ENCODE data around the gene SLC26A4. TPM values are rescaled to one million over a fixed set of nuclear protein-coding genes. Genes with fewer than 3 reads are reported as not detected.

The SLC26A4 gene
- total RNA-seq, 1 experiment from 2014 or later, result 0.33 TPM

DNA sequence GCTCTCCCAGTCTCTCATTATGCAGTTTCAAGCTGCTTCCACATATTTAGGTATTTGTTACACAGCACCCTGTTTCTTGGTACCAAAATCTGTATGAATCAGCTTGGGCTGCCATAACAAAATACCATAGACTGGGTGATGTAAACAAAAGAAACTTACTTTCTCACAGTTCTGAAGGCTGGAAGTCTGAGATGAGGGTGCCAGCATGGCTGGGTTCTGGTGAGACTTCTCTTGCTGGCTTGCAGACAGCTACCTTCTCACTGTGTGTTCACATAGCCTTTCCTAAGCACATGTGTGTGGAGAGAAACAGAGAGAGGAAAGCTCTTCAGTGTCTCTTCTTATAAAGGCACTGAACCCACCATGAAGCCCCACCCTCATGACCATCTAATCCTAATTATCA, 67.6 kb downstream of the SLC26A4 start:
- no peak overlapping the region for H3T11ph ChIP-seq (ENCODE audit: low read length)
- no peak overlapping the region for H3K27ac ChIP-seq (ENCODE audit: insufficient read length, low read depth, low read length)
- H3K4me3 Mint-ChIP-seq, result no peak overlapping the region
- H3K4ac ChIP-seq (ENCODE audit: low read depth, low read length), result no peak overlapping the region
- peaks cover 7% of the 10 kb centered on the region for H3K27me3 Mint-ChIP-seq (ENCODE audit: low read depth)
- H3K4me2 ChIP-seq (ENCODE audit: insufficient read depth, insufficient read length, low read length), result no peak overlapping the region
- no peak overlapping the region for H2BK12ac ChIP-seq (ENCODE audit: insufficient read length, low read depth, low read length)
- no peak overlapping the region for H3K9ac ChIP-seq (ENCODE audit: extremely low read depth, insufficient read length, low read length)
- no peak overlapping the region for H3K14ac ChIP-seq (ENCODE audit: insufficient read depth, low read length)
- no peak for DNase-seq
- H2BK20ac ChIP-seq (ENCODE audit: low read depth, low read length, poor library complexity, severe bottlenecking), result no peak overlapping the region
- no peak overlapping the region for H2AK5ac ChIP-seq (ENCODE audit: insufficient read length, low read length)
- TF ChIP-seq, protein P1, sequence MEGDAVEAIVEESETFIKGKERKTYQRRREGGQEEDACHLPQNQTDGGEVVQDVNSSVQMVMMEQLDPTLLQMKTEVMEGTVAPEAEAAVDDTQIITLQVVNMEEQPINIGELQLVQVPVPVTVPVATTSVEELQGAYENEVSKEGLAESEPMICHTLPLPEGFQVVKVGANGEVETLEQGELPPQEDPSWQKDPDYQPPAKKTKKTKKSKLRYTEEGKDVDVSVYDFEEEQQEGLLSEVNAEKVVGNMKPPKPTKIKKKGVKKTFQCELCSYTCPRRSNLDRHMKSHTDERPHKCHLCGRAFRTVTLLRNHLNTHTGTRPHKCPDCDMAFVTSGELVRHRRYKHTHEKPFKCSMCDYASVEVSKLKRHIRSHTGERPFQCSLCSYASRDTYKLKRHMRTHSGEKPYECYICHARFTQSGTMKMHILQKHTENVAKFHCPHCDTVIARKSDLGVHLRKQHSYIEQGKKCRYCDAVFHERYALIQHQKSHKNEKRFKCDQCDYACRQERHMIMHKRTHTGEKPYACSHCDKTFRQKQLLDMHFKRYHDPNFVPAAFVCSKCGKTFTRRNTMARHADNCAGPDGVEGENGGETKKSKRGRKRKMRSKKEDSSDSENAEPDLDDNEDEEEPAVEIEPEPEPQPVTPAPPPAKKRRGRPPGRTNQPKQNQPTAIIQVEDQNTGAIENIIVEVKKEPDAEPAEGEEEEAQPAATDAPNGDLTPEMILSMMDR (conservative IDR thresholded peaks at IDR 0.05), result no peak
- H4K20me1 ChIP-seq (ENCODE audit: control insufficient read depth, insufficient read depth, insufficient read length), result no peaks in the 10 kb centered on the region
- H3K23ac ChIP-seq (ENCODE audit: insufficient read length, low read depth, low read length), result no peak overlapping the region
- no peaks in the 10 kb centered on the region for H3K9me3 ChIP-seq (ENCODE audit: control insufficient read depth, low read depth, low read length)
- H3K27me3 ChIP-seq (ENCODE audit: insufficient read depth, low read length), result no peaks in the 10 kb centered on the region; the same call in 1 of the 2 replicates
- no peak overlapping the region for H2AFZ ChIP-seq (ENCODE audit: low read length)
- peaks cover 0 to 3% (median 0%) of the 10 kb centered on the region in 3 experiments; a peak in 1 of 7 replicates for H3K36me3 Mint-ChIP-seq (ENCODE audit: insufficient read depth in 1 of 3, low read depth in 3 of 3)
- H3K56ac ChIP-seq (ENCODE audit: insufficient read length, low read depth, low read length), result no peak overlapping the region
- H3K79me1 ChIP-seq (ENCODE audit: insufficient read depth, low read depth, low read length, poor library complexity, severe bottlenecking), result no peaks in the 10 kb centered on the region
- no peaks in the 10 kb centered on the region for H3K79me2 ChIP-seq (ENCODE audit: insufficient read depth, low read length)
- H2BK15ac ChIP-seq (ENCODE audit: low read depth, low read length), result no peak overlapping the region
- H3K4me1 Mint-ChIP-seq, result no peaks in the 10 kb centered on the region
- H3K4me1 ChIP-seq (ENCODE audit: insufficient read depth, low read length), result no peaks in the 10 kb centered on the region
- peaks cover 5% of the 10 kb centered on the region in 2 experiments; a peak in 4 of 5 replicates for H3K9me3 Mint-ChIP-seq
- H4K91ac ChIP-seq (ENCODE audit: insufficient read length, low read depth, low read length), result no peak overlapping the region
- no peak overlapping the region for H2BK120ac ChIP-seq (ENCODE audit: low read depth, low read length, poor library complexity, severe bottlenecking)
- no peaks in the 10 kb centered on the region for H3K23me2 ChIP-seq (ENCODE audit: insufficient read length, low read depth, low read length, poor library complexity, severe bottlenecking)
- H3K18ac ChIP-seq (ENCODE audit: insufficient read length, low read depth, low read length), result no peak overlapping the region
- no peak overlapping the region for H4K8ac ChIP-seq (replicated peaks; ENCODE audit: insufficient read length, low read depth, low read length)
- no peak overlapping the region for H3K27ac Mint-ChIP-seq
- no peak overlapping the region for H2BK5ac ChIP-seq (ENCODE audit: insufficient read length, low read length)
- H4K5ac ChIP-seq (ENCODE audit: insufficient read length, low read depth, low read length), result no peak overlapping the region

Data from H9 (cell line).